NT2/D1 (cell line): ENCODE results near the gene LMAN1.

Source experiments
- SUZ12 ChIP-seq: IDR thresholded peaks from 2 replicates; pipeline ENCODE4 v1.6.1; 2011; ENCODE audit not compliant: insufficient read length, insufficient read depth; ENCODE audit errors: extremely low read depth
- YY1 ChIP-seq: IDR thresholded peaks from 2 replicates; pipeline ENCODE4 v1.6.1; 2011; ENCODE audit not compliant: insufficient read length, insufficient read depth
- ZNF274 ChIP-seq: IDR thresholded peaks from 2 replicates; pipeline ENCODE4 v1.6.1; 2011; ENCODE audit warnings: mild to moderate bottlenecking, low read depth, low read length

DNA sequence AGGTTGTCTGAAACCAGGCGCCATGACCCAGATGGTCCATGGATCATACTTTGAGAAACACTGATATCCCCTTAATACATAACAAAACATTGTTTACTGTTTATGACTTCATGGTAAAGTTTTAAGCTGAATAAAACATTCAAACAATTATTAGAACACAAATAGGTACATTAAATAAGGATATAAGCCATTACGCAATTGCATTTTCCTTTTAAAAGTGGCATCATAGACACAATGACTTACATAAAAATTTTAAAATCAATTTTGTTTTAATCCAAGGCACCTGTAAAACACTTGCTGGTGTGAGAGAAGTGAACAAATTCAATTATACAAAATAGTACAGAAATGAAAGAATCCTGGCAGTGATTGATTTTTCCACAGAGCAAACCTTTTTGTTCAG lies 30.4 kb downstream of the LMAN1 start:
- TF ChIP-seq SUZ12 (no peak), ZNF274 (no peak), YY1 (no peak)
